Ammon's horn (tissue), 1 donor: Measurements from ENCODE around the gene CORO6.

Experiments
- DNase-seq: peaks from one replicate; pipeline ENCODE4 v3.0.0-alpha.2; 2016; ENCODE audit warnings: low spot score

Gene CORO6

GRCh38 chr17:29612404-29613280 is 10.1 kb downstream of the CORO6 start:
- DNase-seq, result peak; percentile 3

DNA sequence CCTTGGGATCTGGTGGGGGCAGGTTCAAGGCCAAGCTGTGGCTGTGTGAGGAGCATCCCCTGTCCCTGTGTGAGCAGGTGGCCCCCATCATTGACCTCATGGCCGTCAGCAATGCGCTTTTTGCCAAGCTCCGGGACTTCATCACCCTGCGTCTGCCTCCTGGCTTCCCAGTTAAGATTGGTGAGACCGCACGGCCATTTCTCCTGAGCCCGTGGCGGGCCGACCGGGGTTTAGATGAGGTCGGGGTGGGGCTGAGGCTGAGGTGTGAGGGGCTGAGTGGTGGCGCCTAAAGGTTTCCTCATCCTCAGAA is 10.7 kb downstream of the CORO6 start:
- peak; percentile 4 for DNase-seq

DNA sequence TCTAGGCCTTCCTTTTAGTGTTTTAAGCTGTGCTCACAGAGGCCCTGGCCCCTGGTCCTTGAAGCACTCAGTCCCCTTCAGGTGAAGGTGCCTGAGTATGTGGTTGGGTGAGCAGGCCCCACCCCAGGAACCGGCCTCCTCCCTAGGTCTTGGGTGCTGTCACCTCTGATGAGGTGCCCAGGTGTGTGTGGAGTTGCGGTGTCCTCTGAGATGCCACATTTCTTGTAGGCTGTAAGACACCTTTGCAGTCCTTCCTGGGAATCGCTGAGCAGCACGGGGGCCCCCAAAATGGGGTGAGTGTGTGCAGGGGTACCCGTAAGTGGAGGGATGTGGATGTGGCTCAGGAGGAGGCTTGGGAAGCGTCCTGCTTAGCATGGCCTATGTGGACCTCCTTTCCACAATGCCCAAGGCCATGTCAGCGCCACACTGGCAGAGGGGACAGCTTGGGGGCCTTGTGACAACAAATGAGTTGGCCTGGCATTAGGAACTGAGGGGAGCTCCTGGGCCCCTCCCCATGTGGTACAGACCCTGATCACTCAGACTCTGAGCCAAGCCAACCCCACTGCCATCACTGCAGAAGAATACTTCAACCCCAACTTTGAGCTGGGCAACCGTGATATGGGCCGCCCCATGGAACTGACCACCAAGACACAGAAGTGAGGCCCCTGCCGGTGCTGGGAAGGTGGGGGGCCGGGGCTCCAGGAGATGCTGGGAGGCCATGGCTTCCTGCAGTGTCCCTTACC is 11.2 kb downstream of the CORO6 start:
- DNase-seq, result peak; percentile 3

DNA sequence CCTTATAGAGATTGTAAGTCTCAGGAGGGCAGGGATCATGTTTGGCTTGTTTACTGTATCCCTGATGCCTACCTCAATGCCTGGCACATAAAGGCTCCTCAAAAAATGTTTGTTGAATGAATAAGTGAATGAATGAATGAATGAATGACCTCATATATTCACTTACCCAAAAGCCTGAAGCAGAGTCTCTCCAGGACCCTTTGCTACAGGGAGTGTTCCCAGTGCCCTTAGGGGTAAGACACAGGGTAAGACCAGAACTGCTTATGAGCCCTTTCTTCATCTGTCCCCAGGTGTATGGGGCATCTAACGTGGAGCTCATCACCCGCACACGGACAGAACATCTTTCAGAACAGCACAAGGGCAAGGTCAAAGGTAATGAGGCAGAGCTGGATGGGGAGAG is 12.3 kb downstream of the CORO6 start:
- DNase-seq, result peak; percentile 1

DNA sequence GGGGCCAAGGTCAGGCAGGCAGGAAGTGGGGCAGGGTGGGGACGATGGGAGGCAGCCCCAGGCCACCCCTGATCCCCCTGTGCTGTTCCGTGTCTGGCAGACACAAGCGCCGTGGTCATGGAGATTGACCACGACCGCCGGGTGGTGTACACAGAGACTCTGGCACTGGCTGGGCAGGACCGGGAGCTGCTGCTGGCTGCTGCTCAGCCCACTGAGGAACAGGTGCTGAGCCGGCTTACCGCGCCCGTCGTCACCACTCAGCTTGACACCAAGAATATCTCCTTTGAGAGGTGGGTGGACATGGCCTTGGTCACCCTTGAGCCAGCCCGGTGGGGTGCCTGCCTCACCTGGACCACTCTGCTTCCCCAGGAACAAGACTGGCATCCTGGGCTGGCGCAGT is 13.7 kb downstream of the CORO6 start:
- no peak for DNase-seq

- DNase-seq, result no peak
These were observed 15.0 kb downstream of the CORO6 start for GRCh38 chr17:29607557-29608195.

DNA sequence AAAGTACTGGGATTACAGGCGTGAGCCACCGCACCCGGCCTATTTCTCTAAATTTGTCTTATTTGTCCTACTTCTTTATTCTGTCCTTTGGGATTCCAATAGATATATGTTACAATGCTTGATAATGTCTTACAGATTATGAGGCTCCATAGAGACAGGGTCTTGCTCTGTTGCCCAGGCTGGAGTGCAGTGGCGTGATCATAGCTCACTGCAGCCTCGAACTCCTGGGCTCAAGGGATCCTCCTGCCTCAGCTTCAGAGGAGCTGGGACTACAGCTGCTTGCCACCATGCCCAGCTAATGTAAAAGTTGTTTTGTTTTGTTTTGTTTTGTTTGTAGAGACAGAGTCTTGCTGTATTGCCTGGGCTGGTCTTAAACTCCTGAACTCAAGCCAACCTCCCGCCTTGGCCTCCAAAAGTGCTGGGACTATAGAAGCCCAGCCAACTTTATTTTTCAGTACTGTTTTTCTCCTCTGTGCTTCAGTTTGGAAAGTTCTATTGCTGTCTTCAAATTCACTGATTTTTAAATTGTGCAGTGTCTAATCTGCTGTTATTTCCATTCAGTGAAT is 19.5 kb downstream of the CORO6 start:
- no peak for DNase-seq

GRCh38 chr17:29597361-29598172 is 25.1 kb downstream of the CORO6 start:
- DNase-seq, result no peak

GRCh38 chr17:29596811-29597210 is 25.9 kb downstream of the CORO6 start:
- DNase-seq, result no peak

- no peak for DNase-seq
These were observed 26.6 kb downstream of the CORO6 start for GRCh38 chr17:29595943-29596774.

DNA sequence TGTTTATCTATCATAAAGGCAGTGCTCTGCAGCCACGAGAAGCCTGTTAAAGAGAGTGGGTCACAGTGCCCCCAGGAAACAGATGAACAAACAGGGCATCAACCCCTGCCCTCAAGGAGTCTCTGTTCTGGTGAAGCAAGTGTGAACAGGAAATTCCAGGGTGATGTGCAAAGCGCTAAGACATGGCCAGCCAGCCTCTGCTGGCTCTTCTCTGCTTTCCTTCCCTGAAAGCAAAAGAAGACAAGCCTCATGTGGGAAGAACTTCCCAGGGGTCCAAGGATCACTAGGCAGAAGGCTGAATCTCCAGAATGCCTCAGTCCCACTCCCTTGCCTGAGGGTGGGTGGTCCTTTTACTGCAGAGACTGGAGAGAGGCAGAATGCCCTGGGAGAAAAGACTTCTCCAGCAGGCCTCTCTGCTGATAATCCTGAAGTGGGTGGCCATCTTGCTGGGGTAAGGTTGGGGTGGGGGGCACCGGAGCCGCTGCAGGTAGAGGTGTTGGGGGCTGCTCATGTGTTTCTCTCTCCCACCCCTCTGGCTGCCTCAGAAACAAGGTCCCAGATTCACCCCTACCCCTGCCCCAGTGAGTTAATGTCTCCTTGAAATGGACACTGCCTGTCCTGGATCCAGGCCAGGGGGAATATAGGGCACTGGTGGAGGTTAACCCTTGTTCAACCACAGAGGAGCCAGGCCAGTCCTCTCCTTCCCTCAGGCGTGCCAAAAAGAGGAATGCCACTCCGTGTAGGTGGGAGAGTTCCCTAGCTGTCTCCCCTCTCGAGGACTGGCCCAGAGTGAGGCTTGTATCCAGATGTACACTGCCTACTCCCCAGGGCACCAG is 27.4 kb downstream of the CORO6 start:
- no peak for DNase-seq

GRCh38 chr17:29594519-29595090 is 28.1 kb downstream of the CORO6 start:
- no peak for DNase-seq

- DNase-seq, result no peak
These were observed 28.9 kb downstream of the CORO6 start for GRCh38 chr17:29593591-29594518.

DNA sequence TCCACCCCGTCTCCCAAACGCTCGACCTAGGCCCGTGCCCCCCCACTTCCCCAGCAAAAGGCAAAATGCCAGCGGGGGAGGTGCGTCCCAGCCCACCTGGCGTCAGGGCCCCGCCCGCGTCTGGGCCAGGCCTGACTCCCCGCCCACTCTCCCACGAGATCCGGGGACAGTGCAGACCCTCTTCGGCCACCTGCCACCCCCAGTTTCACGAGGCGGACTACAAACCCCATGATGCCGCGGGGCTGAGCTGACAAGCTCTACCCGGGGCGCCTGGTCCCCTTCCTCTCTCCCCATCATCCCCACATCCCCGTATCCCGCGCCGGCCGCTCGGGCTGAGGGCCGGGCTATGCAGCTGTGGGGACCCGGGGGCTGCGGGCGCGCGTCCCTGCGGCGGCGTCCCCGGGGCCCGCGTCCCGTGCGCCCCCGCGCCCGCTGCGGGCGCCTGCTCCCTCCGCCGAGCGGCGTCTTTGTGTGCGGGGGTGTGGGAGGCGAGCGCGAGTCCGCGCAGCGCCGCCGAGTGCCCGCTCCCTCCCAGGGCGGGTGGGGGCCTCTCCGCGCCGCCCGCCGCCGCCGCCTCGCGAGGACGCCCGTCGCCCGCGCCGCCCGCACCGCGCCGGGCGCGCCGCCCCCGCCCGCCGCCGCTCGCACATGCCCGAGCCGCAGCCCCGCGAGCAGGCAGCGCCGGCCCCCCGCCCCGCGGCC is 29.7 kb downstream of the CORO6 start, which contains the start of gene ANKRD13B:
Gene ANKRD13B, plus strand, starts transcription at position 283 of the 702 bp plus-strand sequence. CDS start 490 bp downstream, outside the sequence.
- peak; percentile 81 for DNase-seq

DNA sequence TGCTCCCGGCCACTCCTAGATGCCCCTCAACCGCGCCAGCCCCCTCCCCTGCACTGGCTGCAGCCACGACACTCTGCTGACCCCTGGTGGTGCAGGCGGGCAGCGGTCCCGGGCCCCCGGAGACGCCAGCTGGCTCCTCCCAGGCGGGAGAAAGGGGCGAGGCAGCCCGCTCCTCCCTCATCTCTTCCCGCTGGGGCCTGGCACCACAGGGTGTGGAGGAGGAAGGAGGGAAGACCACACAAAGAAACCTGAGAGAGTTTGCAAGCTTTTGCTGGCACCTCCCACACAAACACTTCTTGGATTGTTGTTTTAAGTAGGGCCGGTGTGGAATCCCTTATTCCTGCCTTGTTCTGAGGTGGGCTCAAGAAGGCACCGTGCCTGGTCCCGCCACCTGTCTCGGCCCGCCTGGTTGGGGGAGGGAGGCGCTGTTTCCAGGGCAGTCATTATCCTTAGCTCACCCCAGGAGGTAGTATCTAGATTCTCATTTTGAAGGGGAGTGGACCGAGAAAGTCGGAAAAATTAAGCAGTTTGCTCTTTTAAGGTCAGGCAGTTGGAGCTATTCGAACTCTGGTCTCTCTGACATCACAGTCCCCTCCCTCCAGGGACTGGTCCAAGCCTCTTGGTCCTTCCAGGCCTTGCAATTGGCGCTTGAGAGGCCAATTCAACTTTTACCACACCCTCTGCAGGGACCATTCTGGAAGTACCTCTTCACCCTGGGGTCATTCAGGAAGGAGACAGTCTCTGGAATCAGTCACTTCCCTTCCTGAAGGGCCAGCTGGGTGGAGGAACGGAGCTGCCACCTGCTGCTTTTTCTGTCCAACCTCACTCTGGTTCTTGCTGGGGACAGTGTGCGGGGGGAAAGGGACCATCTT is 30.7 kb downstream of the CORO6 start:
- peak; percentile 91 for DNase-seq

DNA sequence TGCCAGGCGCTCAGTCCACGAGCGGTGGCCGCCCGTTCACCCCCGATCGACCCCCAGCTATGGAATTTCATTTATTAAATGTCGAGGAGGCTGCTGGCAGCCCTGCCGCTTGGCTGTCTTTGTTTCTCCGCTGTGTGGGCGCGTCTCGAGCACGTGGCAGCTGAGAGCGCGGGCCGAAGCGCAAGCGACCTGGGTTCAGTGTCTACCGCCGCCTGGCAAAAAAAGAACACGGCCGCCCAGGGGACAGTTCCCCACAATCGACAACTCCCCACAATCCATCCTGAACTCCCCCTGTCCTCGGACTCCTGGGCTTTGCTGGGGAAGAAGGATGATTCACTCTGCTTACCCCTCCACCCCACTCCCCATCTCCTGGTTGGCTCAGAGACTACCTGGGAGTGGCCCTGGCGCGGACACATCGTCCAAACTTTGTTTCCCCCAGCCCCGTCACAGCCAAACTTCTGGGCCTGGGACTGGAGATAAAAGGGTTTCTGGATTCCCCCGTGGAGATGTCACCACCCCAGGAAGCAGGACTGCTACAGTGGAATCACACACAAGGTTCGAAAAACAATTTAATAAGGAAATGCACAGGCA is 31.5 kb downstream of the CORO6 start:
- DNase-seq, result no peak
